ENCODE data around the gene MYBBP1A.

Gene MYBBP1A

DNA sequence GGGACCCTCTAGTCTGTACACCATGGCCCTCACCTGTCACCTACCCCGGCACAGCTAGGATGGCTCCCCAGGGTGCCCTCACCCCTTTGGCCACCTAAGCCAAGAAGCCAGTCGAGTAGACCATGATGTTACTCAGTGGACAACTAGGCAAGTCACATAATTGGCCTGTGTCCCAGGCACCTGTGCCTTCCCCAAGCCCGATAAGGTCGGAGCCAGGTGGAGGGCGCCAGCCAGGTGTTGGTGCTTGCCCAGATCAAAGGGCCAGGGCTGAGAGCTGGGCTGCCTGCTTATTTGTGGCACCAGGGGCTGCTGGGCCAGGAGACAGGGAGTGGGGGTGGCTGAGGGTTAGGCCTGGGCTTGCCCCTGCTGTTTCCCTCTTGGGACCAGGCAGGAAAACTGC, 39.7 kb downstream of the MYBBP1A start:
- no peak for DNase-seq

DNA sequence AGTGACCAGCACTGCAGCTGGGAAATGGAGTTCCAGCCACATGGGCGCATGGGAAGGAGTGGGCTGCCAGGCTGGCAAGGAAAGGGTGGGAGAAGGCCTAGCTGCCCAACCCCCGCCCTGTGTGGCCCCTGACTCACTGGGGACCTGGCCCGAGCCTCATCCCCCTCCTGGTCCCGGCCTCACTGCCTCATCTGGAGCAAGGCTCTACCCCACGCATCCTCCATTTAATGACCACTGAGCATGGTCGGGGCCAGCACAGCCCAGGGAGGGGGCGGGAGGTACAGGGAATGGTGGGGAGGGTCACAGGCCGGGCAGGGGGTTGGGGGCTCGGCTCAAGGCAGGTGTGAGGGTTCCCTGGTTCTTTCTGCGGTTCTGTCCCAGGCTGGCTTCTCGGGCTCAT, 40.4 kb downstream of the MYBBP1A start:
- DNase-seq = no peak

DNA sequence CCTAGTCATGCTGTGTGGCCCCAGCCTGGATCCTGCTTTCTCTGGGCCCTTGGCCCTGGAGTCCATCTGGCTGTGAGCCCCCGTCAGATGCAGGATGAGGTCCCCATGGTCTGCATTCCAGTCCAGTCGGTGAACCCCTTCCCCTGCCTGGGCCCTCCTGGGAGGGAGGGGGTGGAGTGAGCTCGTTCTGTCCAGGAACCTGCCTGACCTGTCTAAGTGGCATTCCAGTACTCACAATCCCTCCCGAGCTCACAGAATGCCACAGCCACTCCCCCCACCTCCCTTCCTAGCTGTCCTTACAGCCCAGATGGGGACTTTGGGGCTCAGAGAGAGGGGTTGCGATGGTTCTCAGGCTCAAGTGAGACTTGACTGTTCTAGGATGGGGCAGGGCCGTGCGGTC, 41.0 kb downstream of the MYBBP1A start:
- no peak for DNase-seq

DNA sequence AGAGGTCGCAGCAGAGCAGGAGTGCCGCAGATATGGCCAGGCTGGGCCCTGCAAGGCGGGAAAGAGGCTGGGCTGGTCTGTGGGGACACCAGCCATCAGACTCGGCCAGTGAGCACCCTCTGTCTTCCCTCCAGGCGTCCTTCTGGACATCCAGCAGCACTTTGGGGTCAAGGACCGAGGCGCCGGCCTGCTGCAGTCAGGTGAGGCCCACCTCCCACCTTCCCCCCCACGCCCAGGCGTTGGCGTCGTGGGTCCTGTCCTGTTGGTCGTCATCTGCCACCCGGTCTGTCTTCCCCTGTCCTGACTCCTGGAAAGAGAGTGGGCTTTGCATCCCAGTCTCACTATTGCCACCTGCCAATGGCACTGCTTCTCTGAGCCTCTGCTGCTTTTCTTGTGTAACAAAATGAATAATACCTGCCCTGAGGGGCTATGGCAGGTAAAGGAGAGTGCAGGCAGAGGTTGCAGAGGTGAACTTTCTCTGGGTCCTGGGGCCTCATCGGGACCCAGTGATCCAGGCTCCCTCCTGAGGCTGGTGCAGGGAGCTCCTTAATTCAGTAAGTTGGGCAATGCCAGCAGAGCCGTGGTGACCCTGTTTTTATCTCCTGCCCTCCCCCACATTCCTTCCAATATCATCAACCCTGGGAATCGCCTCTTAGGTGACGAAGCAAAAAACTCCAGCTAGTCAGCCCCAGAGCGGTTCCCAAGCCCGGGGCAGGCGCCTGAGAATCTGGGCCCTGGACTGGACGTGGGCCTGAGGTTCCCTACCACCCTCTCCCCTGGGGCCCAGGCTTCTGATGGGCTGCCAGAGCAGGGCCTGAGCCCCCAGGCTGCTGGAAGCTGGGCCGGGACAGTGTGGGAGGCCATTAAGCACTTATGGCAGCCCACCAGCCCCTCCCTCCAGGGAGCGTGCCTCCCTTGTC, 41.8 kb downstream of the MYBBP1A start:
- DNase-seq = no peak

DNA sequence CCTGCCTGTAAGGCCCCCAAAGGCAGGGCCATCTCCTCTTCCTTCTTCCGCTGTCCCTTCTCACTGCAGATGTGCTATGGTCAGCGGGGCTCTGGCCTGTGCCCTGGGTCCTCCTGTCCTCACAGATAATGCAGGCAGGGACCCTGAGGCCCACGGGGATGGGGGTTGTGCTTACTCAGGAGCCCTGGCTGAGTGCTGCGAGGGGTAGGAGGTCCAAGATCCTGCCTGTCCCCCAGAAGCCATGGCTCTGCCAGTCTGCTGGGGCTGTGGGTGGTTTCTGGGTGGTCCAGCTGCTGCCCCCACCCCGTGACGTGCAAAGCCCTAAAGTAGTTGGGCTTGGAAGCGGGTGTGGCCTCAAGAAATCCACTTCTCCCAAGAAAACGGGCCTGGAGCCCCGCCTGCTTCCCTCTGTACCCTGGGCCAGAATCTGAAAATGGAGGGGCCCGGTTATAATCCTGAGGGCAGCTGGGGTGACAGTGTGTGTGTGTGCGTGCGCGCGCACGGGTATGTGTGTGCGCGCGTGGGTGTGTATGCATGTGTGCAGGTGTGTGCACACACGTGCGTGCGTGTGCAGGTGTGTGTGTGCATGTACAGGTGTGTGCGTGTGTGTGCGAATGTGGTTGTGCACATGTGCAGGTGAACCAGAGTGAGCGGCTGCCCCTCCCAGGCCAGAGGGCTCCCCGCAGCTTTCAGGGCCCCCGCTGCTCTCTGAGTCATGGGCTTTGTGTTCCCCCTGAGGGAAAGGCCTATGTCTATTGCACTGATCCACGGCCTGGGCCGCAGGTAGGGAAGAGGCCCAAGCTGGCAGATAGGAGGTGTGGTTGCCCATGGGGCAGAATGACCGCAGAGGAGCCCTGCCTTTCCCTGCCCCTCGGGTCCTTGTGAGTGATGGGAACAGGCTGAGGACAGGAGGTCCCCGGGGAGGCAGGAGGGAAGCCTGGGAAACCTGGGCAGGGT, 42.8 kb downstream of the MYBBP1A start:
- DNase-seq = no peak

DNA sequence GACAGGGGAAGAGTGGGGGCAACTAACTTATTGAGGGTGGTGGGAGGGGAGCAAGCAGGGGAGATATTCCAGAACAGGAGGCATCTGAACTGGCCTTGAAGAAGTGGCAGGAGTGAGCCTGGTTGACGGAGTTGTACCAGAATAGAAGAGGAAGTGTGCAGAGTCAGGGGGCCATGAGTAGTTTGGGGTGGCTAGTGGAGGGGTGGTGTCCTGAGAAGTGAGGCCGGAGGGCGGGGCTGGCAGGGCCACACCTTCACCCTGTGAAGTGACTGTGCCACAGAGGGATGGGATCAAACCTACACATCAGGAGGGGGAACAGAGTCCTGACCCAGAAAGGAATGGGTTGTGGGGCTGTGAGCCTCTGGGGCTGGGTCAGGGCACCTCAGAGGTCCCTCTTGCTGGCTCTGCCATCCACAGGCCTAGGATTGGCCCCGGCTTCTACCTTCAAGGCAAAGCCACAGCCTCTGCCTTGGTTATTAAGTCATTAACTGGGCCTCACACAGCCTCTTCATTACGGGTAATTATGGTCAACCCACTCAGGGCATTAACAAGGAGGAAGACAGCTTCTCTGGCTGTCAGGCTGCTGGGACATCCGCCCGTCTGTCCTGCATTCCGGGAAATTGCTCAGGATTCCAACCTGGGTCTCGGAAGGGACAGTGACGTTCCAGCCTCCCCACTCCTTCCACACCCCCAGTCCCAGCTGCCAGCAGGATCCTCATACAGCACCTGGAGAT, 43.8 kb downstream of the MYBBP1A start:
- DNase-seq = no peak

DNA sequence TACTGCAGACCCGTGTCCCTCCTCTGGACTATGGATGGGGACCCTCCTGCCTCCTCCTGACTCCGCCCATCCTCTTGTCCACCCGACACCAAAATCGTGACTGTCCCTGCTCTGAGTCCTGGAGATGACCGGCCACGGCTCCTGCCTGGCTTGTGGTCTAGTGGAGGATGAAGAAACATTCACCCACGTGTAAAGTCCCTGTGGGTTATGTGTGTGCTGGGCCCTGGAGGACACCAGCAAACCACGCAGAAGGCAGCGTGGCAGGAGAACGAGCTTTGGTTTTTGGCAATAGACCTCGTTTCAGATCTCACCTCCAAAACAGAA, 44.6 kb downstream of the MYBBP1A start:
- no peak for DNase-seq

DNA sequence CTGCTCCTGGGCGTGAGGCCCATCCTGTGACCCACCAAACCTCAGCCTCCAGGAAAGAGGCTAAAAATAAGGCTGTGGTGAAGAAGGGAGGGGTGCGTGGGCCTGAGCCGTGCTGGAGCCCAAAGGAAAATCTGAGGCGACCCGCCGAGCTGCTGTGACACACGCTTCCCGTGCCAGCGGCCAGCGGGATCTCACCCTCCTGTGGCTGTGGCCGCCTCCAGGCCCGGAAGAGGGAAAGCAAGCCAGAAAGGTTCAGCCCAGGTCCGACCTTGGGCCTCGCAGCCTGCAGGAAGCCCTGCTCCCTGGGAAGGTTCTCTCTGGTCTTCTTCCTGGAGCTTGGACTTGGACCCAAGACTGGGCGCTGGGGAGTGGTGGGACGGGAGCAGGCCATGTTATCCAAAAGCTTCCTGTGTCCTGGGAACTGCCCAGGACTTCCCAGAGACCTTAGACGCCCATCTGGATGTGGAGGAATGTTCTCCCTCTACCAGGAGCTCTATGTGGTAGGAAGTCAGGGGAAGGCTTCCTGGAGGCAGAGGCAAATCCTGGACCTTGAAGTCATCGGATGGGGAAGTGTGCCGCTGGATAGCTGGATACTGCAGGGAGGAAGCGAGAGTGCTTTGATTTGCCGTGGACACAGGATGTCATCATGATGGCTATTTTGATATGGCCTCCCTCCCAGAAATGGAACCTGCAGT, 45.1 kb downstream of the MYBBP1A start:
- DNase-seq = no peak

DNA sequence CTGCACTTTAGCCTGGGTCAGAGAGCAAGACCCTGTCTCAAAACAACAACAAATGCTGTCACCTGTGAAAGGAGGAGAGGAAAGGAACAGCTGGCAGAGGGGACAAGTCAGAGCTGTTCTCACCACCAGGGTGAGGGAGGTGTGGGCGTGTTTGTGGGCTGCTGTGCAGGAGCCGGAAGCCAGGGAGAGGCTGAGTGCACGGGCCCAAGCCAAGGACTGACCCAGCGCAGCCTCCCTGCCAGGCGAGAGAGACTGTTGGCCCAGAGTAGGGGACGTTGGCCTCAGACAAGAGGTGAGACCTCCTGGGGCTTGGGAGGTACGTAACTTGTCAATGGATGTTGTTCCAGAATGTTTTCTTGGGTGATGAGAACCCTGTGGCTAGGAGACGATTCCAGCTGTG, 45.8 kb downstream of the MYBBP1A start:
- DNase-seq = no peak

DNA sequence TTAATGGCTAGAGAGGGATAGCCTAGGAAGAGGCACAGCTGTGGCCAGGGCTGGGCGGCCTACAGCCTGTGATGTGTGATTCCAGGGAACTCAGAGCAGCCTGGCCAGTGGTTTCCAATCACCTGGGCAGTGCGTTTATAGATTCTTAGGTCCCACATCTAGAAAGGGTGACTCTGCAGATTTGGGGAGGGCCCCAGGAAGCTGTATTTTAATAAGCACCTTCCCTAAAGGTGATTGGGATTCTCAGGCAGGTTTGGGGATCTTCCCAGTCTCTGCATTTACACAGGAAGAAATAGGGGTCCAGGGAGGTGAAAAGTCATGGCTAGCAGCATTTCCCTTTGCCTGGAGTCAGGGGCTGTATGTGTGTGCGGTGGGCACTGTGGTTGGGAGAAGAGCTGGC, 47.0 kb downstream of the MYBBP1A start:
- DNase-seq = no peak

DNA sequence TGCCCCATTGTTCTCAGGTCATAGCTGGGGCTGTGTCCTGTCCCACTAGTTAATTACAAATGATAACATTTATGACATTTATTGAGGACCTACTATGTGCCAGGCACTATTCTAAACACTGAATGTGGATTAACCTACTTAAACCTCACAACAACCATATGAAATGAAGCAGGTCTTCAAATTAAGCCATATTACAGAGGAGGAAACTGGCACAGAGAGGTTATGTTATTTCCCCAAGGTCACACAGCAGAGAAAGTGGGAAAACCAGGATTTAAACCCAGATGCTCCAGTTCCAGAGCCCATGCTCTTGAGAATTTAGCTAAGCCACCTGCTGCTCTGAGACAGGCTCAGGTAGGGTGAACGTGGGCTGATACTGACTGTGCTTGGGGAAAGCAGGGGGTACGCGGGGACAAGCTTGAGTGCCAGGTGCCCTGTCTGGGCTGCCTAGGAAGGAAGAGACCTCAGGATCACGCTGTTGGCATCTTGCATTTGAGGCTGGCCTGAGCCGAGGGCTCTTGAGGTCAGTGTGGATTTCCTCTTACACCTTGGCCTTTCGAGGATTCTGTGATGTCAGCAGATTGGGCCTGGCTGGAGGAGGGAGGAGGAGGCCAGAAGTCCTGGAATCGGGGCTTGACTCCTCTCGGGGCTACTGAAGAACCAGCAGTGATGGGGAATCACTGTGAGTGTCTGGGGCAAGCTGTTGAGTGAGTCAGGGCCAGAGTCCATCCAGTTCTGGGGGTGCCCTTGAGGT, 47.6 kb downstream of the MYBBP1A start:
- no peak for DNase-seq

DNA sequence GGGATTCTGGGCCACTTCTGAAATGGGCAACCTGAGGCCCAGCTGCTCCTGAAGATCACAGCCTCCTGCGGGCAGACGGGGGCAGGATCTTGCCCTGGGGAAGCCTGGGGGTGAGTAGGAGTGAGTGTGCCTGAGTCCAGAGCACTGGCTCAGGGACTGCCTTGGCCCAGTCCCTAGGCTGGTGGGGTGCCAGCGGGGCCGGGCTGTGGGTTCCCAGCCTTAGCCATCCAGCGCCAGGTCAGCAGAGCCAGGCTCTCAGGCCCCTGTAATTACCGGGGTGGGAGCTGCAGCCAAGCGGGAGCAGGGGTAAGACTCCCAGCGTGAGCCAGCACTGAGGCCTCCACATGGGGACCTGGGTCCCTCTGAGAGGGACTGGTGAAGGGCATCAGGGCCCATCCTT, 48.3 kb downstream of the MYBBP1A start:
- no peak for DNase-seq

DNA sequence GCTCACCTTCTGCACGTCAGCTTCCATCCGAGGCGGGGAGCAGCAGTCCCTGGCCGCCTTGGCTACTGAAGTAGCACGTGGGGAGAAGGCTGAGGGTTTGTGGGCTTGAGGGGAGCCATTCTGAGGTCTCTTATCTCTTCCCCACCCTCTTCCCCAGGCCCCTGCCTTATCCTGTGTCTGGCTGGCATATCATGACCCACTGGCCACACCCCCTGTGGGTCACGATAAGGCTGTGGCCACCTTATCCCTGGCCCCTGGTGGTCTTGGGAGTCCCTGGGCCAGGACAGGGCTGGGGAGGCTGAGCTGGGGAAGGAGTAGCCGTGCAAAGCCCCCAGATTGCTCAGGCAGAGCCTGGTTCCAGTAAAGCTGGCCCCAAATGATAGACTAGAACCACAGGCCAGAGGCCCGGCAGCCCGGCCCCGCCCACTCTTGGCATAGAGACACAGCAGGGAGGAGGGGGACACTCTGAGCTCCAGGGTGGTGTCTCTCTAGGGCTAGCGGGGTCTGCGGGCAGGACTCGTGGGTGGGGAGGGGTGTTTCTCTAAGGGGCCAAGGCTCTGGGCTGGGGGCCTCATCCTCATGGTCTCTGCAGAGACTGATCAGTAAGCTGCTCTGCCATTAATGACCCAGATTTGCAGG, 48.9 kb downstream of the MYBBP1A start:
- no peak for DNase-seq

DNA sequence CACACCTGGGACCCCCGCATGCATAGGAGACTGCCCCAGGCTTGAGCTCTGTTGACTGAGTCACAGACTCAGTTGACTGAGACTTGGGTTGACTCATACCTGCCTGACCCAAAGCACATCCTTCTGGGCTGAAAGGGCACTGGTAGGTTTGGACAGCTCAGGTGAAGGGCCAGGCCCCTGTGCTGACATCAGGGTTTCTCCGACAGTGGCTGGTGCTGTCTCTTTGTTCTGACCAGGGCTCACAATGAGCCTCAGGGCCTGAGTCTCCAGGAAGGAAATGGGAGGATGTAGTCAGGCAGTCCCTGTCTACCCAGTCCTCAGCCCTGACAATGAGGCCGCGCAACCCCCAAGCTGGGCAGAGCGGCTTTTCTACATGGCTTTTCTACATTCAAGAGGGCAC, 50.0 kb downstream of the MYBBP1A start:
- no peak for DNase-seq

DNA sequence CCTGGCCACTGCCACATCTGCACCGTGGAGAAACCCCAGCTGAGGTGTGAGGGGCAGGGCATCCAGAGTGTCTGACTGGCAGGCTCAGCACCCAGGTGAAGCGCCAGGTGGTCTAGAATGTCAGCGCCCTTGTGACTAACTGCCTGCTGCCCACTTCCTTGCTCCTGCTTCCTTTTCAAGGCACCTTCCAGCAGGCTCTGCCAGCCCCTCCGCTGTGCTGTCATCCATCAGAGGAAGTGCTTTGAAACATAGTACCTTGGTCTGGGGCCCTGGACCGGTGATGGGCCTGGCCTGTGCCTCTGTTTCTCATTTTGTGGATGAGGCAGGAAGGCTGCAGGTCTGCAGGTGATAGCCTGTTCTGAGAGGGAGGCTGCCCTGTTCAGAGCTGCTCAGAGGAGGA, 51.0 kb downstream of the MYBBP1A start:
- DNase-seq = no peak

DNA sequence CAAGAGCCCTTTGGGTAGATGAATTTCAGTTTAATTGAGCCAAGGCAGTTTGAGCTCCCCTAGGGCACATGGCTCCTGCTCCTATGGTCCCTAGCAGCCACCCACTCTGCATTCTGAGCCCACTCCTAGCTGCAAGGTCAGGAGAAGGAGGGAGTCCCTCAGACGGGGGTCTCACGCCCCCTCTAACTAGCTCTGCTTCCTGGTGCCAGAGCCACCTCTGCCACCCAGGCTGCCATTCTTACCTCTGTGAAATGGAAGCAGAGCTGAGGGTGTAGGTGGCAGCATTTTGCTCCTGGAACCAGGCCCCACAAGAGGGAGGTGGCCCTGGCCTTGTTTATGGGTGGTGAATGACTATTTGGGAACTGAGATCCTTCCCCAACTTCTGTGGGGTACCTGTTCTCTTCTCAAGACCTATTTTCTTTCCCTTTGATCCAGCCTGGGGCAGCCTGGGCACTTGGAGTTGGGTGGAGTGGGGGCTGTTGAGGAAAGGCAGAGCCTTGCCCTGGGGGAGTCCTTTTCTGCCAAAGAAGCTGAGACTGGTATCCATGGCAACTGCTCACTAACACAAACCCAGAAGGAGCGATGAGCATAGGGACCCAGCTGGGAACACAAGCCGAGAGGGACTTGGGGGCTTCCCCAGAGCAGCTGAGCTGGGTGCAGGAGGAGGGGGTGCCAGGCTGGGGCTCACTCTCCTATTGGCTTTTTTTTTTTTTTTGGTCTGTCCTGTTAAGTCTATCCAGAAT, 51.7 kb downstream of the MYBBP1A start:
- no peak for DNase-seq

DNA sequence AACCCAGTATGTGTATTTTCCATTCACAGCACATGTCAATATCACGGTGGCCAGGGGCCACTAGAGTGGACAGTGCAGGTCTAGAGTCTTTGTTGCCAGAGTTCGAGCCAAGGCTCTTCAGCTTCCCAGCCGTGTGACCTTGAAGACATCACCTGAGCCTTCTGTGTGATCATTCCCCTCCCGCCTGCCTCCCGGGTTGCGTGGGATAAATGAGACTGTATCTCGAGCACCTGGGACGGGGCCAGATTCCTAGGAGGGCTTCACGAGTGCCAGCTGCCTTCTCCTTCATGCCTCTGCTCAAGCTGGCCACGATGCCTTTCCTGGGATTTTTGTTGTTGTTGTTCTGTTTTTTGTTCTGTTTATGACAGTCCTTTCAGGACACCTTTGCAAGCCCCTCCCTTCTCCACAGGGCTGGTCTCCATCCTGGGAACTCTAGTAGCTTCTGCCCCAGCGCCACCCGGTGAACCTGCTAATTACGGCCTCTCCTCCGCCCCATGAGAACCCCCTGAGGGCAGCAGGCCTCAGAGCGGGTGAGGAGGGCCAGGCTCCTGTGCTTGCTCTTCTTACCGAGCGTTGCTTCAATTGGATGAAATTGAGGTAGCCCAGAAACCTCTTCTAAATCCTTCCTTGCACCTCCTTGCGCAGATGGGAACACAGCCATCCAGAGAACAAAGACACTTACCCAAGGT, 52.6 kb downstream of the MYBBP1A start:
- DNase-seq = no peak

DNA sequence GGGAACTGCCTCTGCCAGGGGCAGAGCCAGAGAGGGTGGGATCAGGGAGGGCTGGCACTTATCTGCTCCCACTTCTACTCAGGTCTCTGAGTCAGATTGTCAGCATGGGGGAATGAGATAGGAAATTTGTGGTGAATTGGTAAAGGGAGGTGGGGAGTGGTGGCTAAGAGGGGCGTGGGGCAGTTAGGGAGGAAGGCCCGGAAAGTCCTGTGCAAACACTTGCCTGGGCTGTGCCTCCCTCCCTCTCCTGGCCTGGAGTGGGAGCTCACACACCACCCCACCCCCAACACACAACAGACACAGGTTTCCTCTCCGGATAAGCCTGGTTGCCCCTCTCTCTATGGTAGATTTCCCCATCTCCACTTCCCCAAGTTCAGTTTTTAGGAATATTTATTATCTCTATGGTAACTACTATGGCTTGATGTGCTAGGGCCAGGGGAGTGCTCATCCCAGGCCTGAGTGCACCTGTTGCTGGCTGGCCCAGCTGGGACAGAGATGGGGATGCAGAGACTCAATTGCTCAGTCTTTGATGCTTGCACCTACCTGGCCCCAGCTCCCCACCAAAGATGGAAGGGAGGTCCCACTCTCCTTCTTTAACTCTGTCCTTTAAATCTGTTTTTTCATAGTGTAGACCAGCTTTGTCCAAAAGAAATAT, 53.8 kb downstream of the MYBBP1A start:
- no peak for DNase-seq

DNA sequence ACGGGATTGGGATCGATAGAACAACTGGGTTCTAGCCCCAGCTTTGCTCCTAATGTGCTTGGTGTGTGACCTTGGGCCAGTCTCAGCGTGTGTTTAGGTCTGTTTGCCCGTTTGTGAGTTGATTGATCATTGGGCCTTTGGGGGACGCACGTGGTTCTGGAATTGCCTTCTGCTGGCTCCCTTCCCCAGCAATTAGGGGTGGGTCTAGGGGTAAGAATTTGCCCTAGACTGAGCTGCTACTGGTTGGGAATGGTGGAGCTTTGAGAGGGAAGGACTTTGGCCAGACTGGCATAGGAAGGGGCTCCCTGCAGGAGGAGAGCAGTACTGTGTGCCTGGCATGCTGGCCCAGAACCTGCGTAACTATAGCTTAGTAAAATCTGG, 55.0 kb downstream of the MYBBP1A start:
- no peak for DNase-seq
